Fibroblast of skin of right quadriceps (primary cell): ENCODE measurements around the gene DOK7.

Source experiments
- DNase-seq: peaks from one replicate; pipeline ENCODE4 v3.0.0-alpha.2; 2013

DOK7 gene

DNA sequence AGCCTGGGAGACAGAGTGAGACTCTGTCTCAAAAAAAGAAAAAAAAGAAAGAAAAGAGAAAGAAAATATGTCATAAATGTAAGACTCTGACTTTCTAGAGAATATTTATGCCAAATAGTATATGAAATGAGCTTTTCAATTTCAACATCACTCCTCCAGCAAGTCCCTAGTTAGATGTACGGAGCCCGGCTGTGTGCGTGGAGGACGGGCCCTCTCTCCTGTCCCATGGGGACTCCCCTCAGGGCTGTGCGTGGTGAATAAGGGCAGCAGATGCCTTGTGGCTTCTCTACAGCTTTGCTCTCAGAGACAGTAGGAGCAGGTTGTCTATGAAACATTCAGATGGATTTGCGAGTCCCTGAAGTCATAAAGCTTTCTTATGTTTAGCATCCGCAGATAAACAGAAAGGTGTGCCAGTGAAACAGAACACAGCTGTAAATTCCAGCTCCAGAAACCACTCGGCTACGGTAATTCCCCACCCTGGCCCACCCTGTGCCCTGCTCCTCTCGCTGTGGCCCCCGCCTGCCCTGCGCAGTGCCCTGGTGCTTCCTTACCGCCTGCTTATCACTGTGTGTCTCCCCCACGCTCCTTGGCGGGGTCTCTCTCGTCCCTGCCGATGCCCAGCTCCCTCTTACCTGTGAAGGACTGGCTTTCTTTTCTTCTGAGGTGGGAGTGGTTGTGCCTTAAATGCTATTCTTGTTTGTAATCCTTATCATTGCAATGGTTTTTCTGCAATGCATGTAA, 35.2 kb upstream of the DOK7 start:
- DNase-seq = no peak

DNA sequence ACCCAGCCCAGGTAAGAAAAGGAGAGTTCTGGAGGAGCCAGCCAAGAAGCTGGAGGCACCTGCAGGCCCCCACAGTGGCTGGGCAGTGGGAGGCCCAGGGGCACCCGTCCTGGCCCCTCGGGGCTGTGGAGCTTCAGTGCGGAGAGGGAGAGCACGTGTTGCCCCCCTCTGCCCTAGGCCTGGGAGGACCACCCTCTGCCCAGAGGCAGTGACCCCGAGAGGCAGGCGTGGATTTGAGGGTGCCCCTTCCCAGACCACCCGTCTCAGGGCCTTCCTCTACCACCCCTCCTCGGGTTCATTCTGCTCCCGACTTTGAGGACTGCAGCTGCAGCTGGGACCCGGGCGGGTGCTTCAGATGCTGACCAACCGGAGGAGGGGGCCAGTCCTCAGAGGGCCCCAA, 33.5 kb upstream of the DOK7 start:
- DNase-seq = no peak

DNA sequence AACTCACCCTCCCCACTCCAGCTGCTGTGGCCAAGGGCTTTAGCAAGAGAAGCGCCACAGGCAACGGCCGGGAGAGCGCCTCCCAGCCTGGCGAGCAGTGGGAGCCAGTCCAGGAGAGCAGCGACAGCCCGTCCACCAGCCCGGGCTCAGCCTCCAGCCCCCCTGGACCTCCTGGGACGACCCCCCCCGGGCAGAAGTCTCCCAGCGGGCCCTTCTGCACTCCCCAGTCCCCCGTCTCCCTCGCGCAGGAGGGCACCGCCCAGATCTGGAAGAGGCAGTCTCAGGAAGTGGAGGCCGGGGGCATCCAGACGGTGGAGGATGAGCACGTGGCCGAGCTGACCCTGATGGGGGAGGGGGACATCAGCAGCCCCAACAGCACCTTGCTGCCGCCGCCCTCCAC, 32.6 kb upstream of the DOK7 start:
- DNase-seq = no peak

GRCh38 chr4:3431446-3431993, 31.6 kb upstream of the DOK7 start:
- DNase-seq = no peak

DNA sequence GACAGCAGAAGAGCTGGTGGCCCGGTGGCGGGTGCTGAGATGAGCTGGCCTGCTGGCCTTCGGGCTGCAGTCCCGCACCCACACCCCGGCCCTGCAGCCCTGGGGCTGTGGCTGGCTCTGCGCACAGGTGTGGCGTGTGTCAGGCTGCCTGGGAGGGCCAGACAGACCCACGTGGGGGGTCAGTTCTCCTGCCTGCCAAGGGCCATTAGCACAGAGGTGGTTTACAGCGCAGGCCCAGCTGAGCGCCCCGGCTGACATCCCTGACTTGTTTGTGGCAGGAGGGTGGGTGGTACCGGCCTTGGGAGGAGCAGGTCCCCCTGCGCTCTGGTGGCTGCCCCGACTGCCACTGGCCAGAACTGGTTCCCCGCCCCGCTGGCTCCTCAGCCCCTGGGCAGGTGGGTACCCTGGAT, 30.7 kb upstream of the DOK7 start:
- no peak for DNase-seq

DNA sequence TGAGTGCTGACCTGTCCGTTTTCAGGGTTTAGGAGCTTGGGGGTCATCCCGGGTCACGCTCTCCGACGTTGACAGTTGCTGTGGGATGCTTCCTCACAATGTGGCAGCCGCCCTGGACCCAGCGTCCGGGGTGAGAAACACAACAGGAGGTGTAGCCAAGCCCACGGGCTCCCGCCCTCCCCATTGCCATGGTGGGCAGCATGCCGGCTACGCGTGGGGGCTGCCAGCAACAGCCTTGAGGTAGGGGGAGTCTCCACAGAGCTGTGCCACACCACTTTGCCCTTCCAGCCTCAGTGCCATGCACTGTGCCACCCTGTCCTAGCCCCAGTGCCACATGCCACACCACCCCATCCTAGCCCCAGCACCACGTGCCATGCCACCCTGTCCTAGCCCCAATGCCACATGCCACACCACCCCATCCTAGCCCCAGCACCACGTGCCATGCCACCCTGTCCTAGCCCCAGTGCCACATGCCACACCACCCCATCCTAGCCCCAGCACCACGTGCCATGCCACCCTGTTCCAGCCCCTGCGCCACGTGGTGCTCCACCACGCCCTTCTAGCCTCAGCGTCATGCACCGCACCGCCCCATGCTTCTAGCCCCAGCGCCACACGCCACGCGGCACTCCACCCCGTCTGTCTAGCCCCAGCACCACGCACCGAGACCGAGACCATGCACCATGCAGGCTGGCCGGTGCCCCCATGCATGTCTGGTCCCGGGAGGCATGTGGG, 29.8 kb upstream of the DOK7 start:
- DNase-seq = no peak

DNA sequence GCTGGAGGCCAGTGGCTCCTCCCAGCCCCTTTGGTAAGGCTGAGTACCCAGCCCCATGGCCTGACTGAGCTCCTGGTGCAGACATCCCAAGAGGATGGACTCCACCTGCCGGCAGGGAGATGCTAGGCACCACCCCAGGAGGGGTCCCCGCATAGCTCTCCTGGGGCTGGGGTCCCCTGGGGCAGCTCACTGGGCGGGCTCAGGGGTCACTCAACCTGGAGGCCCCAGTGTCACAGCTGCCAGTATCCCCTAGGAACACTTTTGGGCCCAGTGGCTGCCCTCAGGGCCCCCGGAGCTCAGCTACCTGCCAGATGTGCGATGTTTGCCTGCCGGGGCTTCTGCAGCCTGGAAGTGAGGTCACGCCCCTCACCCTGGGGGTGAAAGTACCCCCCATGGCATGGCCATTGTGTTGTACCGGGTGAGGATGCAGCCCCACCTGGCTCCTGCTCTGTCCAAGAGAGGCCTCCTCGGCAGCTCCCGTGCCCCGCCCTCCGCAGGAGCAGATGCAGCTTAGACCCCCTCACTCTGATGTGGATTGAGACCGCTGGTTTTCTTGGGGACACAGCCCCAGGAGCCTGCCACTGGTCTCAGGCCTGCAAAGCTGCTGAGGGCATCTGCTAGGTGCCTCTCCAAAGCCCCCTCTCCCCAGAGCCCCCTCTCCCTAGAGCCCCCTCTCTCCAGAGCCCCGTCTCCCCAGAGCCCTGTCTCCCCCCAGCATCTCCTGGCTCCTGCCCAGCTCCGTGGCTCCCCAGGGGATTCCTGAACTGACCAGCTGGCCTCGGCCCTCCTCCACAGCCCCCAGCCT, 28.0 kb upstream of the DOK7 start:
- DNase-seq = no peak

- DNase-seq = no peak
Observed at GRCh38 chr4:3435686-3435956, 27.5 kb upstream of the DOK7 start.

DNA sequence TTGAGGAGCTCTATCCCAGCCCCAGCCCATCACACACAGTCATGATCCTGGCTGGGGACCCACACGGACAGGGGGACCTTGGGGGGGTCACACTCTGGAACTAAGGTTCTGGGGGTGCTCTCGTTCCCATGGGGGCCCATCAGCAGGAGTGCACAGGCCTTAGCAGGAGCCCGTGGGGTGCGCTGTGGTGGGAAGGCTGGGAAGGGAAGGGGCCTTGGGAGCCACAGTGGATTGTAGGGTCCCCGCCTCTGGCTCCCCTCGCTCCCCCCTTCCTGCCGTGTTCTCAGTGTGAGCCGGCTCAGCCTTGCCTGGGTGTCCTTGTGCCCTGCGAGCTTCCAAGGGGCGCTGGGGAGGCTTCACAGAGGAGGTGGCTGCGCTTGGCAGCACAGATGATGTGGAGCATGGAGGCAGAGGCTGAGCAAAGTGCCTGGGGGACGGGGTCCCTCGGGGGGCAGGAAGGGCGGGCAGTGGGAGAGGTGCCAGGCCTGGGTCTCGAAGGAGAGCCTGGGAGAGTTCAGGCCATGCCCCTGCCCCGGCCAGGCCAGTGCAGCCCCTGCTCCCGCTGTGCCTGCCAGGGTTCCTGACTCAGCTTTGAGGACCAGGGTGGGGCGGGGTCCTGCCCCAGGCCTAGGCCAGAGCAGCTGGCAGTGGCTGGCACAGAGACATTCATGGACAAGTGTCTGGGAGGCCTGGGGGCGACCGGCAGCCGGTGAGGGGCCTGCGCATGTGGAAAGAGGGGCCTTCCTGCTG, 26.9 kb upstream of the DOK7 start:
- no peak for DNase-seq

DNA sequence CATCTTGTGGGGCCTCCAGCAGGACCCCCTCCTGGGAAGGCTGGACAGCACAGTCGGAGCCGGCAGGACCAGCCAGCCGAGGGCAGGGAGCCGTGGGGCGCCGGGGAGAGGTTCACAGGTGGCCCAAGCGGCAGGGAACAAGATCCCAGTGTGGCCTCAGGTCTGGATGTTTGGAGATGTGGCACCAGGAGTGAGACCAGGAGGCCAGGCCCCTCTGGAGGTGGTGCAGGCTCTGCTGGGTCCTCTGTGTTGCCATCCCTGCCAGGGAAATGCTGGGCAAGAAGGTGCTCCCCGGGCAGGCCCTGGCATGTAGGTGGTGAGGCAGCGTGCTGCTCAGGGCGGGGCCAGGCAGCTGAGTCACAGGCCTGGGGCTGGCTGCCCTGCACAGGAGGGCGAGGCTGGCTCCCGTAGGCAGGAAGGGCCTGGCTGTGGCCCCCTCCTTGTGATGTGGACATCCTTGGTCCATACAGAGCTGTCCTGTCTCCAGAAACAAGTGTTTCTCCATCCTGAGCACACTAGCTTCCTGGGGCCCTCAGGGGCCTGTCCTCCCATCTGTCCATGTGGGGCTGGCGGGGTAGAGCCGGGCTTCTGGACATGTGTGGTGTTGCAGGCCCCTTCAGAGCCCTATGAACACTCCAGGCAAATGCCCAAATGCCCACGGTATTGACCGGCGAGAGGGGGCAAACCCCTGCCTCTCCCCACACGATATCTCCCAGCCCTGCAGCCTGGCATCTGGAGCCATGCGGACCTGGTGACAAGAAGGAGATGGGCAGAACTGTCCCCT, 26.1 kb upstream of the DOK7 start:
- DNase-seq = no peak

- DNase-seq = no peak
Observed at GRCh38 chr4:3437582-3437936, 25.5 kb upstream of the DOK7 start.

- no peak for DNase-seq
Observed at GRCh38 chr4:3437998-3438846, 24.9 kb upstream of the DOK7 start.

GRCh38 chr4:3438847-3439180, 24.3 kb upstream of the DOK7 start:
- DNase-seq = no peak

GRCh38 chr4:3439391-3439790, 23.7 kb upstream of the DOK7 start:
- no peak for DNase-seq

DNA sequence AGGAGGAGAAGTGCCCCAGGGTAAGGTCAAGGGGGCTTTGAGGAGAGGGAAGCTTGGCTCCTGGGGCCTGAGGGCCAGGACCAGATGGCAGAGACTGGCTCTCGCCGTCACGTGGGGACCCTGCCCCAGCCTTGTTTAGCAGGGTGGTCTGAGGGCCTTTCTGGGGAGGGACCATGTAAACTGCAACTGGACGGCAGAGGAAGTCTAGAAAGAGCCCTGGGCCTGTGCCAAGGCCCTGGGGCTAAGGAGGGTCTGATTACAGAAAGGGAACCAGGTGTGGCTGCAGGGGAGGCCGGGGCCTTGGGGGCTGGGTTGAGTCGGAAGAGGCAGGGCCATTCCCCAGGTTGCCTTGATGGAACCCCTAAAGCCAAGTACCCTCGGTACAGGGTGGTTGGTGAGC, 23.1 kb upstream of the DOK7 start:
- no peak for DNase-seq

DNA sequence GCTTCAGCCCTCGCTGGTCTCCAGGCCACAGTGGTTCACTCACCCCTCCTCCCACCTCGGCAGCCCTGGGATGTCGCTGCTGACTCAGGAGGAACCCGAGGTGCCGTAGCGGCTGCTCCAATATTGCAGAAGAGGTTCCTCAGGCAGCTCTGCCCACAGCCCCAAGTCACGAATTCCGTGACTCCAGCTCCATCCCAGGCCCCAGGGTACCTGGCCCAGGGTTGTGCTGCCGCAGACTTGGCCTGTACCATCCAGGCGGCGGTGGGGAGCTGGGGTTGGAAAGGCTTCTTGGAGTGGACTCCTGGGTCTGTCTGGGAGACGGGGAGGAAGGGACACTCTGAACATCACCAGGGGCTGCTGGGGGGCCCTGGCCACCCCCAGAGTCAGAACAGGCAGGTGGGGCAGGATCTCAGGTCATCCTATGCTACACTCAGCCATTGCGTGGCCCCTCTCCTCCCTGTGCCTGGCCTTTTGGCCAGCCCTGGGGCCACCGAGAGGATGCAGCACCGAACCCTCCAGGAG, 22.1 kb upstream of the DOK7 start:
- DNase-seq = peak; percentile 29

DNA sequence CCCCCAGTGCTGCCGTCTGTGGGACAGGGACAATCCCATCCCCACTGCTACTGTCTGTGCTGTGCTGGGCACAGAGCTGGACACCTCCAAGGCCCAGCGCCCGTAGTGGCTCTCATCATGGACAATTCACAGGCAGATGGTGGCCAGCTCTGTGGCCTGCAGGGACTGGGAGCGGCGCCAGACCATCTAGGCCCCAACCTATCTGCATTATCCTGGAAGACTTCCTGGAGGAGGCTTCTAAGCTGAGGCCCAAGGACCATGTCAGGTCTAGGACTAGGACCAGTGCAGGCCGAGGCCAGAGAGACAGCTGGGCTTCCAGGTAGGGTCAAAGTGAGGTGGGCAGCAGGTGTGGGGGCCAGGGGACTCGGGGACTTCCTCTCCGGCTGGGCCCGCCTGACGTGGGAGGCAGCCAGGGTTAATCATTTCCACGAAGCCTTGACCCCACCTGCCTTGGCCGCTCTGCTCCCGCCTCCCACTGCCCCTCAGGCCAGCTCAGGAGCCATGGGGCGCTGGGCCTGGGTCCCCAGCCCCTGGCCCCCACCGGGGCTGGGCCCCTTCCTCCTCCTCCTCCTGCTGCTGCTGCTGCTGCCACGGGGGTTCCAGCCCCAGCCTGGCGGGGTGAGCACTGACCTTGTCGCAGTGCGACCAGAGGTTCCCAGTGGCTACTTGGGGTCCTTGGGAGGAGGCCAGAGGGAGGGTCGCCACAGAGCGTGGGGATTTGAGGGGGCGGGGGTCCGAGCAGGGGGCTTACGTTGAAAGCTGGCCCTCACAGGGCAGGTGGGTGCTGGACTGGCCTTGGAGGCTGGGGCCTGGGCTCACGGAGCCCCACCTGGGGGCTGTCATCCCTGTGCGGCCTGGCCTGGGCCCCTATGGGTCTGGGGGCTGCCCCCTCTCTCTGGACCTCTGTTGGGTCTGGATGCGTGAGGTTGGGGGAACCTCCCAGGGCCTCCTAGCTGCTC, 21.3 kb upstream of the DOK7 start, which contains the start of gene HGFAC:
Gene HGFAC, plus strand, starts transcription at position 468 of the 959 bp plus-strand sequence. Its CDS starts 34 bp downstream, at position 502.
- DNase-seq = no peak

GRCh38 chr4:3442460-3442958, 20.6 kb upstream of the DOK7 start:
- no peak for DNase-seq

GRCh38 chr4:3442959-3443749, 20.0 kb upstream of the DOK7 start:
- peak; percentile 11 for DNase-seq
